Parathyroid adenoma (tissue), 2 donors: Measurements from ENCODE around the gene STXBP4.

ENCODE experiments used
- H2AFZ ChIP-seq: fragments of 300-600 bp; sonication (generic); one replicate; pipeline ENCODE4 v1.7.0; 2017; ENCODE audit warnings: antibody characterized with exemption, mild to moderate bottlenecking
- H3K27ac ChIP-seq: fragments of 300-600 bp; sonication (generic); one replicate; pipeline ENCODE4 v1.7.0; 2017
- H3K27me3 ChIP-seq: fragments of 300-600 bp; sonication (generic); one replicate; pipeline ENCODE4 v1.7.0; 2017; ENCODE audit warnings: low read length; ENCODE audit not compliant: control insufficient read depth, insufficient read depth
- H3K36me3 ChIP-seq: fragments of 300-600 bp; sonication (generic); one replicate; pipeline ENCODE4 v1.7.0; 2017; ENCODE audit warnings: low read length; ENCODE audit not compliant: control insufficient read depth, insufficient read depth
- H3K4me1 ChIP-seq: fragments of 300-600 bp; sonication (generic); one replicate; pipeline ENCODE4 v1.7.0; 2017; ENCODE audit warnings: control low read depth
- H3K4me2 ChIP-seq: fragments of 300-600 bp; sonication (generic); one replicate; pipeline ENCODE4 v1.7.0; 2017; ENCODE audit warnings: low read length
- H3K4me3 ChIP-seq: fragments of 300-600 bp; sonication (generic); one replicate; pipeline ENCODE4 v1.7.0; 2017; ENCODE audit warnings: low read depth, low read length
- H3K79me2 ChIP-seq: fragments of 300-600 bp; sonication (generic); one replicate; pipeline ENCODE4 v1.7.0; 2017; ENCODE audit warnings: control low read depth
- H3K9ac ChIP-seq: fragments of 300-600 bp; sonication (generic); one replicate; pipeline ENCODE4 v1.7.0; 2017; ENCODE audit warnings: mild to moderate bottlenecking
- H3K9me3 ChIP-seq: fragments of 300-600 bp; sonication (generic); one replicate; pipeline ENCODE4 v1.7.0; 2017; ENCODE audit warnings: low read length; ENCODE audit not compliant: control insufficient read depth
- CTCF ChIP-seq: fragments of 300-600 bp; sonication (generic); IDR thresholded peaks from one replicate; pipeline ENCODE4 v1.7.0; 2017; ENCODE audit warnings: antibody characterized with exemption, mild to moderate bottlenecking
- donor health status: primary hyperparathyroidism.

STXBP4 gene

GRCh38 chr17:55144518-55144917 lies 176.0 kb downstream of the STXBP4 start:
- Histone ChIP-seq H3K4me3 (no peak overlapping the region), H3K27me3 (no peaks in the 10 kb centered on the region), H3K27ac (no peak overlapping the region), H2AFZ (no peak overlapping the region), H3K9ac (no peak overlapping the region), H3K79me2 (no peaks in the 10 kb centered on the region), H3K9me3 (no peaks in the 10 kb centered on the region), H3K4me1 (no peaks in the 10 kb centered on the region), H3K36me3 (no peaks in the 10 kb centered on the region), H3K4me2 (no peak overlapping the region)
- TF ChIP-seq CTCF = no peak

GRCh38 chr17:55149485-55149884 lies 180.9 kb downstream of the STXBP4 start:
- H3K4me3 ChIP-seq = no peak overlapping the region
- H3K36me3 ChIP-seq = no peaks in the 10 kb centered on the region
- no peak overlapping the region for H3K9ac ChIP-seq
- H3K27me3 ChIP-seq = no peaks in the 10 kb centered on the region
- no peak for TF ChIP-seq CTCF
- H3K9me3 ChIP-seq = no peaks in the 10 kb centered on the region
- no peak overlapping the region for H3K27ac ChIP-seq
- no peak overlapping the region for H2AFZ ChIP-seq
- no peaks in the 10 kb centered on the region for H3K4me1 ChIP-seq
- no peaks in the 10 kb centered on the region for H3K79me2 ChIP-seq
- H3K4me2 ChIP-seq = no peak overlapping the region

GRCh38 chr17:55152236-55152635 lies 183.7 kb downstream of the STXBP4 start:
- TF ChIP-seq CTCF = no peak
- H3K9ac ChIP-seq = no peak overlapping the region
- no peaks in the 10 kb centered on the region for H3K9me3 ChIP-seq
- no peak overlapping the region for H3K4me3 ChIP-seq
- H3K79me2 ChIP-seq = no peaks in the 10 kb centered on the region
- no peak overlapping the region for H2AFZ ChIP-seq
- no peaks in the 10 kb centered on the region for H3K36me3 ChIP-seq
- H3K4me2 ChIP-seq = no peak overlapping the region
- no peak overlapping the region for H3K27ac ChIP-seq
- H3K4me1 ChIP-seq = peaks cover 8% of the 10 kb centered on the region
- H3K27me3 ChIP-seq = no peaks in the 10 kb centered on the region

- H3K79me2 ChIP-seq = no peaks in the 10 kb centered on the region
- H3K36me3 ChIP-seq = no peaks in the 10 kb centered on the region
- H3K9ac ChIP-seq = no peak overlapping the region
- H3K4me2 ChIP-seq = no peak overlapping the region
- no peaks in the 10 kb centered on the region for H3K27me3 ChIP-seq
- no peak overlapping the region for H2AFZ ChIP-seq
- no peaks in the 10 kb centered on the region for H3K9me3 ChIP-seq
- TF ChIP-seq CTCF = no peak
- H3K4me1 ChIP-seq = peaks cover 8% of the 10 kb centered on the region
- H3K4me3 ChIP-seq = no peak overlapping the region
- no peak overlapping the region for H3K27ac ChIP-seq
Observed at GRCh38 chr17:55154101-55154500, 185.5 kb downstream of the STXBP4 start.

GRCh38 chr17:55155856-55156560 lies 187.4 kb downstream of the STXBP4 start:
- Histone ChIP-seq H3K4me1 (peaks cover 8% of the 10 kb centered on the region), H3K27ac (no peak overlapping the region), H3K9ac (no peak overlapping the region), H2AFZ (no peak overlapping the region), H3K79me2 (no peaks in the 10 kb centered on the region), H3K4me2 (no peak overlapping the region), H3K4me3 (no peak overlapping the region), H3K36me3 (no peaks in the 10 kb centered on the region), H3K9me3 (no peaks in the 10 kb centered on the region), H3K27me3 (no peaks in the 10 kb centered on the region)
- TF ChIP-seq CTCF = no peak
